Neuronal stem cell (in vitro differentiated cells): ENCODE measurements around the gene DENND5A.

ENCODE experiments used
- DNase-seq: peaks from one replicate; pipeline ENCODE4 v3.0.0-alpha.2; 2013; ENCODE audit warnings: low spot score
- H2AFZ ChIP-seq: one replicate; pipeline ENCODE4 v1.6.1; 2013; ENCODE audit warnings: mild to moderate bottlenecking, low read length, inconsistent platforms
- H2AK5ac ChIP-seq: 2 replicates; pipeline ENCODE4 v1.6.1; 2013; ENCODE audit warnings: low read depth, mild to moderate bottlenecking, inconsistent platforms, low read length, moderate library complexity, mixed read lengths
- H2BK120ac ChIP-seq: 2 replicates; pipeline ENCODE4 v1.6.1; 2013; ENCODE audit warnings: low read depth, mild to moderate bottlenecking, inconsistent platforms, low read length, moderate library complexity, mixed read lengths
- H2BK12ac ChIP-seq: one replicate; pipeline ENCODE4 v1.6.1; 2013; ENCODE audit warnings: low read length, inconsistent platforms
- H2BK15ac ChIP-seq: 2 replicates; pipeline ENCODE4 v1.6.1; 2013; ENCODE audit warnings: mild to moderate bottlenecking, low read length, inconsistent platforms, mixed read lengths
- H2BK5ac ChIP-seq: one replicate; pipeline ENCODE4 v1.6.1; 2013; ENCODE audit warnings: inconsistent platforms, mild to moderate bottlenecking, low read length, moderate library complexity
- H3K14ac ChIP-seq: one replicate; pipeline ENCODE4 v1.6.1; 2013; ENCODE audit warnings: low read length, inconsistent platforms
- H3K18ac ChIP-seq: 2 replicates; pipeline ENCODE4 v1.6.1; 2013; ENCODE audit warnings: low read length, inconsistent platforms
- H3K23ac ChIP-seq: 2 replicates; pipeline ENCODE4 v1.6.1; 2013; ENCODE audit warnings: low read depth, mild to moderate bottlenecking, mixed read lengths, low read length, inconsistent platforms; ENCODE audit not compliant: poor library complexity
- H3K27ac ChIP-seq: replicated peaks from 3 replicates; pipeline ENCODE4 v1.5.1; 2013; ENCODE audit warnings: low read length, inconsistent platforms
- H3K27me3 ChIP-seq, 3 experiments: 2 replicates each; pipeline ENCODE4 v1.6.1; 2013; ENCODE audit warnings: low read length in 3 of 3, mild to moderate bottlenecking in 2 of 3, inconsistent platforms in 1 of 3, low read depth in 1 of 3, mixed read lengths in 1 of 3, moderate library complexity in 1 of 3; ENCODE audit not compliant: control insufficient read depth in 3 of 3, insufficient read depth in 3 of 3
- H3K36me3 ChIP-seq, 2 donors: replicated peaks in 1 of 2; 2 replicates each; pipeline ENCODE4 v1.6.1; 2013; ENCODE audit warnings: low read length in 2 of 2; ENCODE audit not compliant: control insufficient read depth in 2 of 2, insufficient read depth in 2 of 2
- H3K4ac ChIP-seq: 2 replicates; pipeline ENCODE4 v1.6.1; 2013; ENCODE audit warnings: inconsistent platforms, mild to moderate bottlenecking, low read length, moderate library complexity
- H3K4me1 ChIP-seq, 2 donors: 1 replicate in 1 of 2; 2 replicates in 1 of 2; pipeline ENCODE4 v1.6.1; 2013; ENCODE audit warnings: low read length in 2 of 2, low read depth in 1 of 2; ENCODE audit not compliant: control insufficient read depth in 2 of 2, insufficient read depth in 1 of 2
- H3K4me2 ChIP-seq: one replicate; pipeline ENCODE4 v1.6.1; 2013; ENCODE audit warnings: mild to moderate bottlenecking, low read length, inconsistent platforms; ENCODE audit not compliant: insufficient read depth, poor library complexity, severe bottlenecking
- H3K4me3 ChIP-seq, 2 donors: 2 replicates each; pipeline ENCODE4 v1.5.1; 2013; ENCODE audit warnings: low read length in 2 of 2, mild to moderate bottlenecking in 2 of 2, inconsistent platforms in 1 of 2, moderate library complexity in 1 of 2
- H3K79me1 ChIP-seq: one replicate; pipeline ENCODE4 v1.6.1; 2013; ENCODE audit warnings: low read depth, mild to moderate bottlenecking, inconsistent platforms, low read length, moderate library complexity
- H3K9ac ChIP-seq: one replicate; pipeline ENCODE4 v1.6.1; 2013; ENCODE audit warnings: mild to moderate bottlenecking, low read depth, low read length, inconsistent platforms; ENCODE audit not compliant: poor library complexity
- H3K9me3 ChIP-seq, 2 donors: replicated peaks in 1 of 2; 2 replicates each; pipeline versions ENCODE3 to v1.6.1; 2013; ENCODE audit warnings: low read length in 2 of 2, mild to moderate bottlenecking in 2 of 2, inconsistent platforms in 1 of 2, low read depth in 1 of 2, mixed read lengths in 1 of 2, moderate library complexity in 1 of 2; ENCODE audit not compliant: control insufficient read depth in 2 of 2, insufficient read depth in 1 of 2
- H4K8ac ChIP-seq: one replicate; pipeline ENCODE4 v1.6.1; 2013; ENCODE audit warnings: low read depth, mild to moderate bottlenecking, inconsistent platforms, low read length, moderate library complexity
- H4K91ac ChIP-seq: one replicate; pipeline ENCODE4 v1.6.1; 2013; ENCODE audit warnings: low read length, low read depth, mild to moderate bottlenecking, inconsistent platforms; ENCODE audit not compliant: poor library complexity
- WGBS, 2 donors: extraction: QIAGEN DNeasy Blood & Tissue Kit; methylation state at CpG; one replicate each; pipeline ENCODE4 v1.1.7; 2013; ENCODE audit warnings: missing lambda C conversion rate in 2 of 2, mixed read lengths in 1 of 2; ENCODE audit not compliant: insufficient read length in 2 of 2, insufficient replicate concordance in 1 of 2; ENCODE audit errors: extremely low coverage in 2 of 2; 5-methylcytosine and 5-hydroxymethylcytosine counted together

Gene DENND5A

DNA sequence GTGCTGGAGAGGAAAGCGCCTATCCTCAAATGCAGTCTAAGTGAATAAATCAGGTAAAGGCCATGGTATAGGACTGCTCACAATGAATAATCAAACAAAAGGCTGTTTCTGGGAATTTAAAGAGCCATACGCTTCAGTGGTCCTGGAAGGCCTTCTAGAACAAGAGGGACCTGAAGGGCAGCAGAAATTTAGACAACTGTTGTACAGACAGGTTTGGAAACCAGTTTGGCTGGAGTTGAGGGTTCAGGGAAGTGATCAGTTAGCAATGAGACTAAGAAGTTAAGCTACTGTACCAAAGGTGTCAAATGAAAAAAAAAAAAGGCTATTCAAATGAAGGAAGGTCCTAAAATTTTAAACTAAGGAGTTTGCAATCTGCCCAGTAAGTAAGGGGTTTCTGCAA is 117.1 kb downstream of the DENND5A start:
- Histone ChIP-seq H2BK15ac (no peak overlapping the region), H3K4me1 (peaks cover 0 to 11% of the 10 kb centered on the region in 2 donors), H3K4ac (no peak overlapping the region), H3K9me3 (peaks cover 0 to 2% of the 10 kb centered on the region in 2 donors), H3K79me1 (no peaks in the 10 kb centered on the region), H2BK12ac (no peak overlapping the region), H3K36me3 (peaks cover 41 to 100% of the 10 kb centered on the region in 2 donors), H3K27me3 (no peaks in the 10 kb centered on the region), H4K8ac (no peak overlapping the region), H3K4me3 (no peak overlapping the region), H3K14ac (no peak overlapping the region), H3K27ac (no peak overlapping the region), H3K18ac (no peak overlapping the region), H2BK120ac (no peak overlapping the region), H2BK5ac (no peak overlapping the region), H4K91ac (no peak overlapping the region), H3K4me2 (no peak overlapping the region), H3K23ac (no peak overlapping the region), H2AK5ac (no peak overlapping the region), H2AFZ (no peak overlapping the region), H3K9ac (no peak overlapping the region)
- no peak for DNase-seq
- WGBS, 2 donors: no CpG with 5 or more reads among the region's 2 CpGs

DNA sequence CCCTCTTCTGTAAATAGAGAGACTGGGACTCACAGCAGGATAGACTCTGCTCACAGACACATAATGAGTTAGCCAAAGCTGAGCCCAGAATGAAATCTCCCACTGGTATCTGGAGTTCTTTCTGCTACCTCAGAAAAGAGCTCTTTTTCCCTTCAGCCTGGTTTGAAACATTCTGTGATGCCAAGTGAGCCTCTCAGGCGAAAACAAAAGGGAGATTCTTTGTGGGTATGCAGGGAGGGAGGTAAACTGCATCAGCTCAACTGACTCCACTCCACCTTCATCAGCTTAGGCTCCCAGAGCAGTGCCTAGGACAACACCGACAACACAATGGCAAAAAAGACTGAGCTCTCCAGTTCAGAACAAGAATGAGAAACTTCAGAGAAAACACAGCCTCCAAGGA is 118.7 kb downstream of the DENND5A start:
- H3K27ac ChIP-seq: peak overlapping the region; percentile 32
- WGBS, 2 donors: no CpG with 5 or more reads among the region's 2 CpGs

DNA sequence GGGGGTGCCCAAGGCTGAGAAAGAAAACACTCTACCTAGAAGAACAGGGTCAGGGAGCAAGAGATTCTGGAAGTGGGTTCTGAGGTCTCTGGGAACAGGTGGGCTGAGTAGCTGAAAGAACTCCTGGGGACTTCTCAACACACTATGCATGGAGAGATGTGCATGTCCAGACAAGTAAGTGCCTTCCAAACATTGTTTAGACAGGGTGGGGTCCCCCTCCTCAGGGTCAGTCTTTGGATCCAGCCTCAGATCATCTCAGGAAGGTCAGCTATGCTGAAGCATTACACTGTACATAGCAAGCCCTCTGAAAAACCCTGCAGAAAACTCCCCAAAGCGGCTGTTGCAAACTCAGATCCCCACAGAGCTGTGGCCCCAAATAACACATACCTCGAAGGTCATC is 119.9 kb downstream of the DENND5A start:
- H3K4me2 ChIP-seq: no peak overlapping the region
- WGBS, 2 donors: no CpG with 5 or more reads among the region's 2 CpGs
- H3K27me3 ChIP-seq: no peaks in the 10 kb centered on the region
- H3K4ac ChIP-seq: no peak overlapping the region
- peaks cover 50 to 100% of the 10 kb centered on the region in 2 donors for H3K36me3 ChIP-seq
- H3K18ac ChIP-seq: no peak overlapping the region
- no peak for DNase-seq
- H2BK15ac ChIP-seq: no peak overlapping the region
- H3K79me1 ChIP-seq: no peaks in the 10 kb centered on the region
- no peak overlapping the region for H3K14ac ChIP-seq
- H2BK12ac ChIP-seq: no peak overlapping the region
- H4K8ac ChIP-seq: no peak overlapping the region
- H3K9me3 ChIP-seq: peaks cover 0 to 2% of the 10 kb centered on the region in 2 donors
- no peak overlapping the region for H4K91ac ChIP-seq
- no peak overlapping the region for H3K27ac ChIP-seq
- peaks cover 0 to 11% of the 10 kb centered on the region in 2 donors for H3K4me1 ChIP-seq
- no peak overlapping the region for H2AK5ac ChIP-seq
- H2BK5ac ChIP-seq: no peak overlapping the region
- H2BK120ac ChIP-seq: no peak overlapping the region
- H2AFZ ChIP-seq: no peak overlapping the region
- H3K23ac ChIP-seq: no peak overlapping the region
- H3K9ac ChIP-seq: no peak overlapping the region
- no peak overlapping the region for H3K4me3 ChIP-seq

More for the DNA sequence above, 118.7 kb downstream of the DENND5A start:
- Histone ChIP-seq H3K23ac (no peak overlapping the region), H2BK5ac (no peak overlapping the region), H3K79me1 (no peaks in the 10 kb centered on the region), H3K9ac (no peak overlapping the region), H3K18ac (no peak overlapping the region), H4K8ac (no peak overlapping the region), H3K4ac (no peak overlapping the region), H2AK5ac (no peak overlapping the region), H3K9me3 (peaks cover 0 to 2% of the 10 kb centered on the region in 2 donors), H3K14ac (no peak overlapping the region), H2BK15ac (no peak overlapping the region), H3K36me3 (peaks cover 52 to 100% of the 10 kb centered on the region in 2 donors), H2AFZ (no peak overlapping the region), H3K27me3 (no peaks in the 10 kb centered on the region), H2BK120ac (no peak overlapping the region), H3K4me3 (no peak overlapping the region), H3K4me2 (no peak overlapping the region), H4K91ac (no peak overlapping the region), H2BK12ac (no peak overlapping the region), H3K4me1 (peaks cover 0 to 11% of the 10 kb centered on the region in 2 donors)
- DNase-seq: no peak

GRCh38 chr11:9144828-9145227 is 120.3 kb downstream of the DENND5A start:
- no peak overlapping the region for H3K4me3 ChIP-seq
- no peak for DNase-seq
- no peak overlapping the region for H3K18ac ChIP-seq
- no peak overlapping the region for H3K27ac ChIP-seq
- H3K23ac ChIP-seq: no peak overlapping the region
- no CpG with 5 or more reads among the region's 2 CpGs for WGBS, 2 donors
- no peak overlapping the region for H2BK12ac ChIP-seq
- no peak overlapping the region for H2BK120ac ChIP-seq
- H4K8ac ChIP-seq: no peak overlapping the region
- no peak overlapping the region for H3K9ac ChIP-seq
- H3K4me2 ChIP-seq: no peak overlapping the region
- peaks cover 47 to 100% of the 10 kb centered on the region in 2 donors for H3K36me3 ChIP-seq
- H3K4me1 ChIP-seq: peaks cover 0 to 11% of the 10 kb centered on the region in 2 donors
- H2BK5ac ChIP-seq: no peak overlapping the region
- H2BK15ac ChIP-seq: no peak overlapping the region
- H3K4ac ChIP-seq: no peak overlapping the region
- H3K9me3 ChIP-seq: peaks cover 0 to 2% of the 10 kb centered on the region in 2 donors
- H3K14ac ChIP-seq: no peak overlapping the region
- no peak overlapping the region for H2AFZ ChIP-seq
- no peak overlapping the region for H2AK5ac ChIP-seq
- no peaks in the 10 kb centered on the region for H3K79me1 ChIP-seq
- H3K27me3 ChIP-seq: no peaks in the 10 kb centered on the region
- H4K91ac ChIP-seq: no peak overlapping the region
